K562 (cell line): ENCODE measurements around the gene BICC1. TPM values are rescaled to one million over a fixed set of nuclear protein-coding genes. Genes with fewer than 3 reads are reported as not detected.

ENCODE experiments used
- ATAC-seq: fragments of 200-7000 bp; cut with Tn5 transposase; 3 replicates; pipeline ENCODE4 v1.9.1; 2020; ENCODE audit warnings: moderate library complexity
- BruUV-seq: library from RNA; stranded (reverse); fragments of 400-500 nt; replicated peaks from 2 replicates; lab custom pipeline; 2021; lab: Mats Ljungman, UMichigan
- CTCF ChIA-PET: fragments of 300-600 bp; formaldehyde crosslinking; extraction: SDS; loops from one replicate; lab custom pipeline; 2021; ENCODE audit warnings: low intra/inter-chr PET ratio; lab: Yijun Ruan, JAX
- POLR2A ChIA-PET: fragments of 300-600, 350-650 bp; sonication (Branson Sonifier 250); formaldehyde crosslinking; extraction: SDS; loops from one replicate; lab custom pipeline; 2021; ENCODE audit warnings: antibody characterized with exemption, inconsistent platforms; lab: Yijun Ruan, JAX
- DNase-seq, 4 experiments: peaks; one replicate each; pipeline versions ENCODE4 v3.0.0 to v3.0.0-alpha.2; 2011 to 2018; ENCODE audit warnings: low spot score in 3 of 4, mixed read lengths in 3 of 4; ENCODE audit errors: extremely low read depth in 1 of 4
- FAIRE-seq: peaks from 2 replicates; lab custom pipeline; 2011; peaks lifted over from hg19 to GRCh38; lab: Jason Lieb, UNC
- H2AFZ ChIP-seq: 2 replicates; pipeline ENCODE4 v1.6.0; 2011; ENCODE audit warnings: low read depth, low read length, control low read depth, inconsistent platforms
- H3K27ac ChIP-seq: fragments of 200-600 bp; 3 replicates; pipeline ENCODE4 v1.8.0; 2011; ENCODE audit warnings: low read depth, mild to moderate bottlenecking, control low read depth, inconsistent platforms, low read length, moderate library complexity, mixed read lengths; ENCODE audit errors: extremely low read depth
- H3K27me3 ChIP-seq, 2 experiments: fragments of 300-600 bp in 1 of 2; 2 replicates in 1 of 2; 3 replicates in 1 of 2; pipeline versions ENCODE4 v1.6.0 to v1.8.0; 2011; ENCODE audit warnings: inconsistent platforms in 2 of 2, low read length in 2 of 2, mild to moderate bottlenecking in 1 of 2, mixed read lengths in 1 of 2, moderate library complexity in 1 of 2; ENCODE audit not compliant: control insufficient read depth in 2 of 2, insufficient read depth in 2 of 2
- H3K36me3 ChIP-seq: fragments of 300-600 bp; 3 replicates; pipeline ENCODE4 v1.8.0; 2011; ENCODE audit warnings: mild to moderate bottlenecking, low read length, inconsistent platforms; ENCODE audit not compliant: control insufficient read depth, insufficient read depth
- H3K4me1 ChIP-seq, 2 experiments: fragments of 200-600 bp in 1 of 2; replicated peaks in 1 of 2; 2 replicates in 1 of 2; 3 replicates in 1 of 2; pipeline versions ENCODE4 v1.5.1 to v1.8.0; 2011; ENCODE audit warnings: inconsistent platforms in 2 of 2, low read length in 2 of 2, mild to moderate bottlenecking in 1 of 2, mixed read lengths in 1 of 2, moderate library complexity in 1 of 2; ENCODE audit not compliant: control insufficient read depth in 2 of 2, insufficient read depth in 2 of 2
- H3K4me2 ChIP-seq: 2 replicates; pipeline ENCODE4 v1.6.1; 2011; ENCODE audit warnings: low read length, control low read depth, inconsistent platforms, mixed read lengths; ENCODE audit not compliant: insufficient read depth
- H3K4me3 ChIP-seq: fragments of 200-600 bp; sonication (generic), shearing (Covaris generic); 2 replicates; pipeline ENCODE4 v1.5.1; 2016; ENCODE audit warnings: control low read depth, inconsistent platforms
- H3K79me2 ChIP-seq: fragments of 200-600 bp; 3 replicates; pipeline ENCODE4 v1.8.0; 2011; ENCODE audit warnings: low read length, inconsistent platforms; ENCODE audit not compliant: control insufficient read depth, insufficient read depth
- H3K9ac ChIP-seq, 2 experiments: 2 replicates each; pipeline versions ENCODE4 v1.6.0 to v1.6.1; 2011; ENCODE audit warnings: low read depth in 2 of 2, low read length in 2 of 2, control low read depth in 1 of 2, inconsistent platforms in 1 of 2, mild to moderate bottlenecking in 1 of 2, mixed read lengths in 1 of 2; ENCODE audit not compliant: insufficient read depth in 1 of 2
- H3K9me1 ChIP-seq: one replicate; pipeline ENCODE4 v1.6.0; 2011; ENCODE audit warnings: inconsistent platforms, mild to moderate bottlenecking, low read length, moderate library complexity; ENCODE audit not compliant: control insufficient read depth, insufficient read depth
- H3K9me3 ChIP-seq: replicated peaks from 2 replicates; pipeline ENCODE4 v1.5.1; 2011; ENCODE audit warnings: low read depth, low read length, inconsistent platforms; ENCODE audit not compliant: control insufficient read depth, insufficient read depth
- H4K20me1 ChIP-seq: replicated peaks from 2 replicates; pipeline ENCODE4 v1.6.1; 2011; ENCODE audit warnings: low read length, inconsistent platforms, mixed read lengths; ENCODE audit not compliant: control insufficient read depth, insufficient read depth
- BHLHE40 ChIP-seq: IDR thresholded peaks from 2 replicates; pipeline ENCODE4 v1.6.1; 2011; ENCODE audit warnings: low read length, improper control_type of control experiment
- ELK1 ChIP-seq: sonication (generic); formaldehyde crosslinking; IDR thresholded peaks from 2 replicates; pipeline ENCODE4 v1.8.1; 2022; ENCODE audit warnings: missing genetic modification reagents
- ELK3 ChIP-seq: fragments of 450-650 bp; formaldehyde crosslinking; IDR thresholded peaks from 2 replicates; pipeline ENCODE4 v1.4.0; 2020; ENCODE audit warnings: mild to moderate bottlenecking
- GATA2 ChIP-seq: sonication (generic); formaldehyde crosslinking; IDR thresholded peaks from 2 replicates; pipeline ENCODE4 v1.4.0; 2020; ENCODE audit warnings: mild to moderate bottlenecking, missing genetic modification reagents
- GATAD2A ChIP-seq: fragments of 450-650 bp; IDR thresholded peaks from 2 replicates; pipeline ENCODE4 v1.6.1; 2017
- GTF2E2 ChIP-seq: fragments of 200-800 bp; sonication (Bioruptor generic); IDR thresholded peaks from 2 replicates; pipeline ENCODE4 v1.6.1; 2016; ENCODE audit warnings: missing genetic modification characterization, missing compliant biosample characterization
- HDAC8 ChIP-seq: fragments of 450-650 bp; IDR thresholded peaks from 2 replicates; pipeline ENCODE4 v1.6.1; 2016; ENCODE audit warnings: mild to moderate bottlenecking, missing genetic modification characterization, moderate library complexity, missing compliant biosample characterization
- KAT2B ChIP-seq: IDR thresholded peaks from one replicate; pipeline ENCODE4 v1.6.1; 2012; ENCODE audit warnings: low read depth, mild to moderate bottlenecking, control low read depth, inconsistent platforms, low read length, moderate library complexity
- PTRF ChIP-seq: fragments of 450-650 bp; IDR thresholded peaks from 2 replicates; pipeline ENCODE4 v1.6.1; 2016; ENCODE audit warnings: mild to moderate bottlenecking, missing genetic modification characterization, missing compliant biosample characterization
- SNRNP70 ChIP-seq: fragments of 200-400 bp; formaldehyde crosslinking; optimal IDR thresholded peaks from 2 replicates; pipeline ENCODE3; 2017; ENCODE audit warnings: low read depth, low read length
- ZBTB12 ChIP-seq: fragments of 250-450 bp; sonication (Bioruptor Pico); IDR thresholded peaks from 2 replicates; pipeline ENCODE4 v1.4.0; 2020
- ZC3H11A ChIP-seq: IDR thresholded peaks from 2 replicates; pipeline ENCODE4 v1.6.1; 2012; ENCODE audit warnings: low read depth, low read length, improper control_type of control experiment
- ZNF239 ChIP-seq: fragments of 250-450 bp; sonication (Bioruptor Pico); IDR thresholded peaks from 2 replicates; pipeline ENCODE4 v1.4.0; 2020; ENCODE audit warnings: mild to moderate bottlenecking
- ZNF311 ChIP-seq: fragments of 250-450 bp; sonication (Bioruptor Pico); IDR thresholded peaks from 2 replicates; pipeline ENCODE4 v1.4.0; 2020; ENCODE audit warnings: mild to moderate bottlenecking, moderate library complexity
- ZNF589 ChIP-seq: fragments of 200-800 bp; sonication (Bioruptor generic); IDR thresholded peaks from 2 replicates; pipeline ENCODE4 v1.6.1; 2016; ENCODE audit warnings: low read depth, missing genetic modification characterization, missing compliant biosample characterization
- WGBS: fragments of 100-300 bp; shearing (Covaris generic); methylation state at CpG from one replicate; pipeline ENCODE4 v1.1.6; 2016; ENCODE audit warnings: low coverage, mixed read lengths; ENCODE audit not compliant: insufficient coverage; ENCODE audit errors: missing lambda C conversion rate; 5-methylcytosine and 5-hydroxymethylcytosine counted together
- in situ Hi-C: fragments of 300-500 bp; cut with MboI; formaldehyde crosslinking; loops from 4 replicates; pipeline ENCODE4 v1.15.0; 2018; ENCODE audit warnings: inconsistent platforms, mixed read lengths
- intact Hi-C: fragments of 100-400 bp; cut with micrococcal nuclease; formaldehyde crosslinking; loops from 2 replicates; pipeline ENCODE4 v1.14.2; 2022
- polyA plus RNA-seq, 8 experiments: library from polyadenylated mRNA; depleted of rRNA in 4 of 8; stranded (reverse) in 5 of 8; unstranded in 3 of 8; fragments of >200 nt; fragmentation: Nextera tagmentation in 2 of 8; fragmentation: Illumina TruSeq in 1 of 8; extraction: Ambion mirVana in 2 of 8; extraction: Trizol in 1 of 8; gene quantifications; 2 replicates each; pipeline versions ENCODE4 v1.2.1 to v1.2.3, GENCODE V29; 2011 to 2014; ENCODE audit warnings: inconsistent platforms in 1 of 8, missing spikeins in 1 of 8
- total RNA-seq, 7 experiments: library from RNA; depleted of rRNA in 6 of 7; stranded (reverse); fragments of >200 nt in 6 of 7; fragmentation: Illumina TruSeq in 2 of 7; extraction: Trizol in 2 of 7; gene quantifications; 2 replicates each; pipeline versions ENCODE4 v1.2.1 to v1.2.3, GENCODE V29; 2011 to 2021; ENCODE audit warnings: low replicate concordance in 1 of 7

Gene BICC1
- total and polyA plus RNA-seq, 9 of the 15 experiments (the other 6 are each of a cell fraction or from before 2014, with no cell fraction given): not detected

GRCh38 chr10:58632216-58632615 is 119.5 kb downstream of the BICC1 start:
- in situ Hi-C loops (no loop called here), intact Hi-C loops (no loop called here)
- Histone ChIP-seq H2AFZ (no peak overlapping the region), H3K9me3 (no peaks in the 10 kb centered on the region), H3K27ac (no peak overlapping the region), H3K9ac (no peak overlapping the region), H3K4me1 (no peaks in the 10 kb centered on the region), H3K36me3 (no peaks in the 10 kb centered on the region), H3K4me2 (no peak overlapping the region), H3K4me3 (no peak overlapping the region), H3K9me1 (no peaks in the 10 kb centered on the region), H4K20me1 (no peaks in the 10 kb centered on the region), H3K27me3 (no peaks in the 10 kb centered on the region), H3K79me2 (no peaks in the 10 kb centered on the region)
- POLR2A ChIA-PET: no interaction called here
- BruUV-seq: no TSS peak
- ATAC-seq: no peak
- TF ChIP-seq HDAC8: no peak
- TF ChIP-seq GTF2E2 (tag): no peak
- no peak for TF ChIP-seq BHLHE40
- no peak for TF ChIP-seq GATAD2A
- no peak for TF ChIP-seq SNRNP70
- no peak for TF ChIP-seq GATA2 (CRISPR knock-in tag)
- no peak for TF ChIP-seq ZC3H11A
- TF ChIP-seq PTRF (tag): no peak
- TF ChIP-seq ZNF239 (CRISPR knock-in tag): no peak
- no peak for FAIRE-seq
- CTCF ChIA-PET: no interaction called here
- DNase-seq: no peak
- 1% methylated on average over 4 of the region's 4 CpGs for WGBS

- H3K4me1 ChIP-seq: no peaks in the 10 kb centered on the region
- WGBS: 0% methylated on average over 5 of the region's 5 CpGs
- H2AFZ ChIP-seq: no peak overlapping the region
- ATAC-seq (no peak), FAIRE-seq (no peak), DNase-seq (no peak)
- no peaks in the 10 kb centered on the region for H3K36me3 ChIP-seq
- in situ Hi-C loops: no loop called here
- no peak overlapping the region for H3K4me2 ChIP-seq
- no TSS peak for BruUV-seq
- no peaks in the 10 kb centered on the region for H3K79me2 ChIP-seq
- intact Hi-C loops: no loop called here
- no peaks in the 10 kb centered on the region for H3K27me3 ChIP-seq
- ChIA-PET POLR2A (no interaction called here), CTCF (no interaction called here)
- no peaks in the 10 kb centered on the region for H3K9me3 ChIP-seq
- no peaks in the 10 kb centered on the region for H4K20me1 ChIP-seq
- no peak overlapping the region for H3K9ac ChIP-seq
- H3K27ac ChIP-seq: no peak overlapping the region
- no peaks in the 10 kb centered on the region for H3K9me1 ChIP-seq
- H3K4me3 ChIP-seq: no peak overlapping the region
- TF ChIP-seq ELK3 (CRISPR knock-in tag) (no peak), ZNF311 (CRISPR knock-in tag) (no peak), ZBTB12 (no peak), ZNF589 (CRISPR knock-in tag) (no peak), KAT2B (no peak), ELK1 (no peak)
Measured at GRCh38 chr10:58637352-58637751, 124.7 kb downstream of the BICC1 start.
